ENCODE data around the gene FAM50B.

Gene FAM50B

GRCh38 chr6:3819161-3820110 lies 29.7 kb upstream of the FAM50B start:
- no peak for DNase-seq (ENCODE audit: low read depth in 1 of 2, low spot score in 1 of 2)

- no peak for DNase-seq (ENCODE audit: low read depth in 1 of 2, low spot score in 1 of 2)
Observed at GRCh38 chr6:3820563-3820962, 28.6 kb upstream of the FAM50B start.

GRCh38 chr6:3822747-3823445 lies 26.3 kb upstream of the FAM50B start:
- DNase-seq (ENCODE audit: low read depth in 1 of 2, low spot score in 1 of 2) = no peak

GRCh38 chr6:3823671-3824070 lies 25.5 kb upstream of the FAM50B start:
- no peak for DNase-seq (ENCODE audit: low read depth in 1 of 2, low spot score in 1 of 2)

GRCh38 chr6:3825331-3825831 lies 23.8 kb upstream of the FAM50B start:
- DNase-seq (ENCODE audit: low read depth in 1 of 2, low spot score in 1 of 2) = no peak

GRCh38 chr6:3825851-3826581 lies 23.2 kb upstream of the FAM50B start:
- no peak for DNase-seq (ENCODE audit: low read depth in 1 of 2, low spot score in 1 of 2)

- DNase-seq (ENCODE audit: low read depth in 1 of 2, low spot score in 1 of 2) = no peak
Observed at GRCh38 chr6:3829285-3829684, 19.9 kb upstream of the FAM50B start.

GRCh38 chr6:3830806-3831205 lies 18.4 kb upstream of the FAM50B start:
- DNase-seq (ENCODE audit: low read depth in 1 of 2, low spot score in 1 of 2) = no peak

GRCh38 chr6:3831761-3832530 lies 17.2 kb upstream of the FAM50B start:
- DNase-seq (ENCODE audit: low read depth in 1 of 2, low spot score in 1 of 2) = no peak

- DNase-seq (ENCODE audit: low read depth in 1 of 2, low spot score in 1 of 2) = no peak
Observed at GRCh38 chr6:3835055-3835731, 14.0 kb upstream of the FAM50B start.

- DNase-seq (ENCODE audit: low read depth in 1 of 2, low spot score in 1 of 2) = no peak
Observed at GRCh38 chr6:3835785-3836184, 13.4 kb upstream of the FAM50B start.

GRCh38 chr6:3836566-3836965 lies 12.6 kb upstream of the FAM50B start:
- DNase-seq (ENCODE audit: low read depth in 1 of 2, low spot score in 1 of 2) = no peak

- DNase-seq (ENCODE audit: low read depth in 1 of 2, low spot score in 1 of 2) = no peak
Observed at GRCh38 chr6:3837781-3838180, 11.4 kb upstream of the FAM50B start.

- no peak for DNase-seq (ENCODE audit: low read depth in 1 of 2, low spot score in 1 of 2)
Observed at GRCh38 chr6:3838992-3839867, 9.9 kb upstream of the FAM50B start.

GRCh38 chr6:3841066-3841454 lies 8.1 kb upstream of the FAM50B start:
- DNase-seq (ENCODE audit: low read depth in 1 of 2, low spot score in 1 of 2) = no peak

GRCh38 chr6:3841711-3842565 lies 7.2 kb upstream of the FAM50B start:
- DNase-seq (ENCODE audit: low read depth in 1 of 2, low spot score in 1 of 2) = no peak

GRCh38 chr6:3843379-3844096 lies 5.6 kb upstream of the FAM50B start:
- DNase-seq (ENCODE audit: low read depth in 1 of 2, low spot score in 1 of 2) = no peak

GRCh38 chr6:3844097-3844463 lies 5.1 kb upstream of the FAM50B start:
- no peak for DNase-seq (ENCODE audit: low read depth in 1 of 2, low spot score in 1 of 2)
